NB4 (cell line): Measurements from ENCODE around the gene HSPB1.

Experiments used
- DNase-seq: peaks from one replicate; pipeline ENCODE4 v3.0.0; 2010; ENCODE audit warnings: low read depth
- H3K4me3 ChIP-seq: one replicate; pipeline ENCODE4 v1.5.1; 2011; ENCODE audit warnings: mild to moderate bottlenecking, low read depth, low read length, moderate library complexity
- MYC ChIP-seq: IDR thresholded peaks from 2 replicates; pipeline ENCODE4 v1.6.1; 2011; ENCODE audit warnings: low read depth, low read length
- POLR2A ChIP-seq: IDR thresholded peaks from 2 replicates; pipeline ENCODE4 v1.6.1; 2011; ENCODE audit warnings: mild to moderate bottlenecking; ENCODE audit not compliant: insufficient read length; ENCODE audit errors: extremely low read depth
- TF ChIP-seq, protein P1 (sequence below): IDR thresholded peaks from one replicate; pipeline ENCODE4 v1.5.1; 2012; ENCODE audit warnings: low read depth, low read length
- TF ChIP-seq, protein P2 (sequence below): IDR thresholded peaks from 2 replicates; pipeline ENCODE4 v1.6.1; 2011; ENCODE audit warnings: low read depth, low read length

HSPB1 gene

DNA sequence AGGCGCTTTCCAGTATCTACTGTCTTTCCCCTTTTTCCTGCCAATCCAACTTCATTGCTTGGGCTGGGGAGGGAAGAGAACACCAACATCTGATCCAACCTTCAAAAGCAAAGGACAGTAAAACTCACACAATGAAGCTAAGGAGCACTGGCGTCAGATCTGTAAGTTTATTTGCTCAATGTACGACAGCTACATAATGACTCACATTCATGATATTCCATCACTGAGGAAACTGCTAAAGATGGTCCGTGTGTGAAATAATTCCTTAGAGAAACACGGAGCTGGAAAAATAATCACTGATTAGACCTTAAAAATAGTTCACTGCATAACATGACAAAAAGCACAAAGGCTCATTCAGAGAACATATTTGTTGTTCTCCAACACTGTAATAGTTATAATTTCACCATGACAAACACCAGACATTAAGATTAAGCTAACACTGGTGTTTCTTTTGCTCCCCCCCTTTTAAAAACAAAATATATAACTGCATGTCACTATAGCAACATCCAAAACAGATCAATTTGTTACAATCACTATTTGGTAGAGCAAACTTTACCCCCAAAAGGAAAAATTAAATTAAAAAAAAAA is 24.3 kb downstream of the HSPB1 start:
- no peak for DNase-seq
- TF ChIP-seq, protein P1, sequence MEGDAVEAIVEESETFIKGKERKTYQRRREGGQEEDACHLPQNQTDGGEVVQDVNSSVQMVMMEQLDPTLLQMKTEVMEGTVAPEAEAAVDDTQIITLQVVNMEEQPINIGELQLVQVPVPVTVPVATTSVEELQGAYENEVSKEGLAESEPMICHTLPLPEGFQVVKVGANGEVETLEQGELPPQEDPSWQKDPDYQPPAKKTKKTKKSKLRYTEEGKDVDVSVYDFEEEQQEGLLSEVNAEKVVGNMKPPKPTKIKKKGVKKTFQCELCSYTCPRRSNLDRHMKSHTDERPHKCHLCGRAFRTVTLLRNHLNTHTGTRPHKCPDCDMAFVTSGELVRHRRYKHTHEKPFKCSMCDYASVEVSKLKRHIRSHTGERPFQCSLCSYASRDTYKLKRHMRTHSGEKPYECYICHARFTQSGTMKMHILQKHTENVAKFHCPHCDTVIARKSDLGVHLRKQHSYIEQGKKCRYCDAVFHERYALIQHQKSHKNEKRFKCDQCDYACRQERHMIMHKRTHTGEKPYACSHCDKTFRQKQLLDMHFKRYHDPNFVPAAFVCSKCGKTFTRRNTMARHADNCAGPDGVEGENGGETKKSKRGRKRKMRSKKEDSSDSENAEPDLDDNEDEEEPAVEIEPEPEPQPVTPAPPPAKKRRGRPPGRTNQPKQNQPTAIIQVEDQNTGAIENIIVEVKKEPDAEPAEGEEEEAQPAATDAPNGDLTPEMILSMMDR: no peak
- TF ChIP-seq MYC: no peak
- TF ChIP-seq, protein P2, sequence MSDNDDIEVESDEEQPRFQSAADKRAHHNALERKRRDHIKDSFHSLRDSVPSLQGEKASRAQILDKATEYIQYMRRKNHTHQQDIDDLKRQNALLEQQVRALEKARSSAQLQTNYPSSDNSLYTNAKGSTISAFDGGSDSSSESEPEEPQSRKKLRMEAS: no peak
- no peak for TF ChIP-seq POLR2A
- H3K4me3 ChIP-seq: no peak overlapping the region

DNA sequence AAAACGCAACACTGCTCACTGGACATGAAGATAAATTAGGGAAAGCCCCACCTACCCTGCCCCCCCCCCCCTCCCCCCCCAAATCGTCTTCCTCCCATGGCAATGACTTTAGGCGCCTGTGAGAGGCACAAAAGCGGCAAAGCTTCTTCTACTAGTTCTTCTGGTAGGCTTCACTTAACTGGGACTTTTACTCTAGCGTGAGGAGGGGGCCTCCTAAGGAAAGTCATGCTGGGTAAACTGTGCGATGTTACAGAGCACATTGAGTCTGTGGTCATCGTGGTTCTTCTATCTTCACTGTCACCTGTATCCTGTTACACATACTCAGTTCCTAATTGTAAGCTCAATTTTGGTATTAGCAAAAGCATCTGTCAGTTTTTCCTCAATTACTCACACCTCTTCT is 25.1 kb downstream of the HSPB1 start:
- TF ChIP-seq MYC (peak; percentile 82), POLR2A (no peak)
- TF ChIP-seq, protein P2: peak; percentile 82
- TF ChIP-seq, protein P1: no peak
- no peak overlapping the region for H3K4me3 ChIP-seq
- DNase-seq: peak; percentile 86

DNA sequence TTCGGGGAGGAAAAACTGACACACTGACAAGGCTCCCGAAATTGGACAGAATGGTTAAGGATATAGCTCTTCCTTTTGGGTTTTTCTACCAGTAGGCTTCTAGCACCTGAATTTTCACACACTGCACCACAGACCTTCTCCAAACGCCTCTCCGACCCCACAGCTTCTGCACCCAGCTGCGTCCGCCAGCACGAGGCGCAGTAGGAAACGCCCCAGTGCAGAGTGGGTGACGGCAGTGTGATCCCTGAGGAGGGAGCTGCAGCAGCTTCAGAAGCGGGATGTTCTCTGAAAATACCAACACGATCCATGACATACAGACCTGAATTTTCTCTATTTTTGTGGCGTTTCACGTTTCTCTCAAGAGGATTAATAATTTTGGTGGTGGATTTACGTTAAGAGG is 25.9 kb downstream of the HSPB1 start:
- no peak for DNase-seq
- H3K4me3 ChIP-seq: no peak overlapping the region

DNA sequence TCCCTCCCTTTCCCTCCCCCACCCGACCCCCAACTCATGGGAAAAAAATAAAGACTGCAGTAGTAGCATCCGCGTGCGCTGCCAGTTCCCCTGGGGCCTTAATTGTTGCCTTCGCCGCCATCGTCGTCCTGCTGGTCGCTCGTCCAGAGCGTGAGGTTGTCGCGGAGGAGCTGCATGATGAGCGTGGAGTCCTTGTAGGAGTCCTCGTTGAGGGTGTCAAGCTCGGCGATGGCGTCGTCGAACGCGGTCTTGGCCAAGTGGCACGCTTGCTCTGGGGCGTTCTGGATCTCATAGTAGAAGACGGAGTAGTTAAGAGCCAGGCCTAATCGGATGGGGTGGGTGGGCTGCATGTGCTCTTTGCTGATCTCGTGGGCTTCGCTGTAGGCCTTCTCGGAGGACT is 27.0 kb downstream of the HSPB1 start:
- TF ChIP-seq, protein P1: no peak
- TF ChIP-seq, protein P2: no peak
- TF ChIP-seq MYC (no peak), POLR2A (no peak)
- DNase-seq: no peak

More for the DNA sequence above, 25.9 kb downstream of the HSPB1 start:
- TF ChIP-seq, protein P2: no peak
- TF ChIP-seq, protein P1: no peak
- TF ChIP-seq MYC: no peak
- peak; percentile 15 for TF ChIP-seq POLR2A

DNA sequence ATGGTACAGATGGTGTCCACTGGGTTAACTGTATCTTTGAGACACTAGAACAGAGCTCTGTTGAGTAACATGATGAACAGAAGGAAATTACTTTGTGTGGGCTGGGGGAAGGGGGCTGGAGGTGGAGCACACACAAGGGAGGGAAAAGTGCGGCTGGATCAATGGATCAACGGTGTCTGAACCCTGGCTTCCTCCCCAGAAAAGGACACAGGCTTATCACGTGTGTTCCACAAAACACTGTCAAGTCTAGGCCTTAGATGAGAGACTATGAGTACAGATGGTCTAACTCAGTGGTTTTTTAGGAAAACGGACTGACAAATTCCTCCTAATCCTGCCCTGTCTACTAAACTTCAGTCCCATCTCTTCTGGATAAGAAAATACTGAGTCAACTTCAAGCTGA is 27.8 kb downstream of the HSPB1 start:
- TF ChIP-seq, protein P2: no peak
- TF ChIP-seq, protein P1: no peak
- TF ChIP-seq POLR2A (no peak), MYC (no peak)
- no peak for DNase-seq
- H3K4me3 ChIP-seq: no peak overlapping the region

More for the DNA sequence above, 27.0 kb downstream of the HSPB1 start:
- H3K4me3 ChIP-seq: no peak overlapping the region
